Tibial nerve (tissue), 4 donors: Measurements from ENCODE around the gene KIF1C. TPM values are rescaled to one million over a fixed set of nuclear protein-coding genes. Genes with fewer than 3 reads are reported as not detected.
"Not testable (repeated sequence)": the region's sequence is repeated elsewhere in the genome, so short reads cannot be mapped to it uniquely, and the experiment has no call there.

Experiments used
- DNase-seq, 2 donors: peaks; one replicate each; pipeline ENCODE4 v3.0.0-alpha.2; 2019; ENCODE audit warnings: low spot score in 2 of 2
- H3K27ac ChIP-seq, 4 donors: fragments of 200-600 bp; sonication (generic) in 3 of 4; one replicate each; pipeline ENCODE4 v1.5.1; 2017 to 2019; ENCODE audit warnings: mild to moderate bottlenecking in 1 of 4
- H3K27me3 ChIP-seq, 2 donors: fragments of 200-600 bp; sonication (generic) in 1 of 2; one replicate each; pipeline versions ENCODE4 v1.5.1 to v1.6.0; 2017 to 2019
- H3K36me3 ChIP-seq, 3 donors: fragments of 200-600 bp; sonication (generic); one replicate each; pipeline ENCODE4 v1.5.1; 2018 to 2019
- H3K4me1 ChIP-seq, 4 donors: fragments of 200-600 bp; sonication (generic) in 3 of 4; one replicate each; pipeline ENCODE4 v1.5.1; 2017 to 2019
- H3K4me3 ChIP-seq, 4 donors: fragments of 200-600 bp; sonication (generic) in 3 of 4; one replicate each; pipeline ENCODE4 v1.5.1; 2017 to 2019; ENCODE audit warnings: mild to moderate bottlenecking in 1 of 4, moderate library complexity in 1 of 4
- H3K9me3 ChIP-seq, 4 donors: fragments of 200-600 bp; sonication (generic) in 3 of 4; one replicate each; pipeline ENCODE4 v1.5.1; 2017 to 2019
- EP300 ChIP-seq, 2 donors: sonication (generic); formaldehyde crosslinking; IDR thresholded peaks; one replicate each; pipeline ENCODE4 v1.6.1; 2017; ENCODE audit warnings: antibody characterized with exemption in 2 of 2, mild to moderate bottlenecking in 1 of 2
- POLR2A ChIP-seq, 2 donors: fragments of 450-650 bp; IDR thresholded peaks; one replicate each; pipeline ENCODE4 v1.6.1; 2017; ENCODE audit warnings: antibody characterized with exemption in 2 of 2, mild to moderate bottlenecking in 2 of 2, moderate library complexity in 2 of 2
- WGBS, 2 donors: methylation state at CpG; one replicate each; pipeline ENCODE4 v1.1.5; 2018; 5-methylcytosine and 5-hydroxymethylcytosine counted together
- total RNA-seq, 4 donors: library from RNA; depleted of rRNA; stranded (reverse); fragments of >200 nt; gene quantifications; one replicate each; pipeline ENCODE4 v1.1.0, GENCODE V29; 2016
- TF ChIP-seq, protein P1 (sequence below), 5 experiments: fragments of 200-600 bp in 3 of 5; fragments of 450-650 bp in 2 of 5; sonication (generic) in 3 of 5; IDR thresholded peaks; one replicate each; pipeline ENCODE4 v1.5.1; 2016 to 2019; ENCODE audit warnings: antibody characterized with exemption in 5 of 5, mild to moderate bottlenecking in 3 of 5, moderate library complexity in 2 of 5

The KIF1C gene
- total RNA-seq, 4 donors from 2014 or later, result 78.0 to 89.7 (median 79.6) TPM

DNA sequence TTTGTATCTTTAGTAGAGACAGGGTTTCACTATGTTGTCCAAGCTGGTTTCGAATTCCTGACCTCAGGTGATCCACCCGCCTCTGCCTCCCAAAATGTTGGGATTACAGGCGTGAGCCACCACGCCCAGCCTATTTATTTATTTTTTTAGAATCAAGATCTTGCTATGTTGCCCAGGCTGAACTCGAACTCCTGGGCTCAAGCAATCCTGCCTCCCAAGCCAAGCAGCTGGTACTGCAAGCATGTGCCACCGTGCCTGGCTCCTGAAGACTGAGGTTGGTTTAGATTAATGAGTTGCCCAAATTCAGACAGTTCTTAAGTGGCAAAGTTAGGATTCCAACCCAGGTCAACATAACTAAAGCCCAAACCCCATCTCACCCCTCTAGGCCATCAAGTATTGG lies 29.5 kb downstream of the KIF1C start:
- no peak for DNase-seq
- peaks cover 0 to 8% (median 6%) of the 10 kb centered on the region in 4 donors for H3K4me1 ChIP-seq
- no peaks in the 10 kb centered on the region for H3K27me3 ChIP-seq
- WGBS, 2 donors, result 86 to 88% methylated on average over 6 of the region's 6 CpGs
- TF ChIP-seq, protein P1, sequence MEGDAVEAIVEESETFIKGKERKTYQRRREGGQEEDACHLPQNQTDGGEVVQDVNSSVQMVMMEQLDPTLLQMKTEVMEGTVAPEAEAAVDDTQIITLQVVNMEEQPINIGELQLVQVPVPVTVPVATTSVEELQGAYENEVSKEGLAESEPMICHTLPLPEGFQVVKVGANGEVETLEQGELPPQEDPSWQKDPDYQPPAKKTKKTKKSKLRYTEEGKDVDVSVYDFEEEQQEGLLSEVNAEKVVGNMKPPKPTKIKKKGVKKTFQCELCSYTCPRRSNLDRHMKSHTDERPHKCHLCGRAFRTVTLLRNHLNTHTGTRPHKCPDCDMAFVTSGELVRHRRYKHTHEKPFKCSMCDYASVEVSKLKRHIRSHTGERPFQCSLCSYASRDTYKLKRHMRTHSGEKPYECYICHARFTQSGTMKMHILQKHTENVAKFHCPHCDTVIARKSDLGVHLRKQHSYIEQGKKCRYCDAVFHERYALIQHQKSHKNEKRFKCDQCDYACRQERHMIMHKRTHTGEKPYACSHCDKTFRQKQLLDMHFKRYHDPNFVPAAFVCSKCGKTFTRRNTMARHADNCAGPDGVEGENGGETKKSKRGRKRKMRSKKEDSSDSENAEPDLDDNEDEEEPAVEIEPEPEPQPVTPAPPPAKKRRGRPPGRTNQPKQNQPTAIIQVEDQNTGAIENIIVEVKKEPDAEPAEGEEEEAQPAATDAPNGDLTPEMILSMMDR (IDR thresholded peaks at IDR 0.05), result no peak
- TF ChIP-seq EP300 (IDR thresholded peaks at IDR 0.05), result no peak
- no peak for TF ChIP-seq POLR2A (IDR thresholded peaks at IDR 0.05)
- no peak overlapping the region for H3K4me3 ChIP-seq
- peaks cover 0 to 24% (median 5%) of the 10 kb centered on the region in 3 donors for H3K36me3 ChIP-seq
- H3K9me3 ChIP-seq, result no peaks in the 10 kb centered on the region
- H3K27ac ChIP-seq, result no peak overlapping the region

DNA sequence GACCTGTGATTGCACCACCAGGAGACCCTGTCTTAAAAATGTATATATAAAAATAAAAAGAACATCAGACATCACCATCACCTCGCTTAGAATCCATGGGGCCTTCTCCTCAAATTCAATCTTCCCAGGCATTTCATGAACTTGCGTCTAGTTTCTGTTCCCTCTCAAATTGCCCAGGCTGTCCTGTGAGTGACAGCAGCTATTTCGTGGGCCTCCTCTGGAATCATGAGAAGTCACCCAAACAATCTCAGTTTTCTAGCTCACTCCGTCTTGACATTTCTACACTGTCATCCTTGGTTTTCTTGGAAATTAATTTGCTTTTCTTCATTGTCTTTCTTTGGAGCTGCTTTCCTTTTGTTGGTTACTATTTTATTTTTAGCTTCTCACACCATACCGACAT lies 30.2 kb downstream of the KIF1C start:
- no peak for DNase-seq
- no peak for TF ChIP-seq POLR2A (IDR thresholded peaks at IDR 0.05)
- TF ChIP-seq EP300 (IDR thresholded peaks at IDR 0.05), result no peak
- TF ChIP-seq, protein P1 (IDR thresholded peaks at IDR 0.05), result no peak
- 60 to 70% methylated on average over 5 of the region's 5 CpGs for WGBS, 2 donors
- no peak overlapping the region for H3K4me3 ChIP-seq
- no peak overlapping the region for H3K27ac ChIP-seq
- H3K27me3 ChIP-seq, result no peaks in the 10 kb centered on the region
- peaks cover 0 to 8% (median 6%) of the 10 kb centered on the region in 4 donors for H3K4me1 ChIP-seq
- H3K36me3 ChIP-seq, result peaks cover 0 to 18% (median 5%) of the 10 kb centered on the region in 3 donors
- H3K9me3 ChIP-seq, result no peaks in the 10 kb centered on the region

GRCh38 chr17:5030168-5030567 lies 32.4 kb downstream of the KIF1C start:
- H3K9me3 ChIP-seq, DNase-seq, H3K36me3 ChIP-seq, H3K27ac ChIP-seq, H3K4me3 ChIP-seq: not testable (repeated sequence)
- Histone ChIP-seq H3K27me3 (peaks cover 0 to 12% of the 10 kb centered on the region in 2 donors), H3K4me1 (peaks cover 0 to 10% (median 7%) of the 10 kb centered on the region in 4 donors)
- WGBS, 2 donors, result 90 to 92% methylated on average over 2 of the region's 2 CpGs

DNA sequence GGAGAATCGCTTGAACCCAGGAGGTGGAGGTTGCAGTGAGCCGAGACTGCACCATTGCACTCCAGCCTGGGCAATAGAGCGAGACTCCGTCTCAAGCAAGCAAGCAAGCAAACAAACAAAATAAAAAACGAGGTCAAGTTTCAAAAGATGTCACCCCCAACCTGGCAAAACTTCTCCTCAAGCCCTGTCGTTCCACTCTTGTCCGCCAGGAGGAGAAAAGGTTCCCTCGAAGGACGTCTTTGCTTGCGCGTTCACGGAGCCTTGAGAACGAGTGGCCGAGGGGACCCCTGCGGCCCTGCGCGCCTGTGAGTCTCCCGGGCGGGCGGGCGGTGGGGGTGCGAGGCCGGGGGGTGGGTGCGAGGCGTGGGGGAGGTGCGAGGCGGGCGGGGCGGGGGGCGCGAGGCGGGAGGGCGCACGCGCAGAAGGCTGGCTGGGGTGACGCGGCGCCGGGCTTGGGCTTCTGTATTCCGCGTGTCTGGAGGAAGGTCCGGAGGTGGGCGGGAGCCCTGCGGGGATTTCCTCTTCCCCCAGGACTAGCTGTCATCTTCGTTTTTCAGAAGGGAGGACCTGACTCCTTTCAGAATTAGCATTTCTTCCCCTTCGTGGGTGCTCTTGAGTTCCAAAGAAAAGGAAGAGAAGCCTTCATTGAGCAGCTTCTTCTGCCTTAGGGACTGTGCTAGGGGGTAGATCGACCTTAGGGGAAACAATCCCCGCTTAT lies 33.8 kb downstream of the KIF1C start:
- WGBS, 2 donors, result 4 to 5% methylated on average over 32 to 36 of the region's 48 CpGs
- Histone ChIP-seq H3K27me3 (peaks cover 0 to 22% of the 10 kb centered on the region in 2 donors), H3K4me3 (peak overlapping the region; percentile 35 to 60 (median 40)), H3K36me3 (no peaks in the 10 kb centered on the region), H3K4me1 (peaks cover 0 to 14% (median 9%) of the 10 kb centered on the region in 4 donors), H3K9me3 (no peaks in the 10 kb centered on the region), H3K27ac (peak overlapping the region in 3 of 4 donors; percentile 16 to 63 (median 21))
- DNase-seq, result peak; percentile 53 to 82
- TF ChIP-seq EP300 (IDR thresholded peaks at IDR 0.05), result peak in 1 of 2 donors; percentile 4
- TF ChIP-seq POLR2A (IDR thresholded peaks at IDR 0.05), result no peak
- TF ChIP-seq, protein P1 (IDR thresholded peaks at IDR 0.05), result peak; percentile 70 to 89 (median 84)

DNA sequence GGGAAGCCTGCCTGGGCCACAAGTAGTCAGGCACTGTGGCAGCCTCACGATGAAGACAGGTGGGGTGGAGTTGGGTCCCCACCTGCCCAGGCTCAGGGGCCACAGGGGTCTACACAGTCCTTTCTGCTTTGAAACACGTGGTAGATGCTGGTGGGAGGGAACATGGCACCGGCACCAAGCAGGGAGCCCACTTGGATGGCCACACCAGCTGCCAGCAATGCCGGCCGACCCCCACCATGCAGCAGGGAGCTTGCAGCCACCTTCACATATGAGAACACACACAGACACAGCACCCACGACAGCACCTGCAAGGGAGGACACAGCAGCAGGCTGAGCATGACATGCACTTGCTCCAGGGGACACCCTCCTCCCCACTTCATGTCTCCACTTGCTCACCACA lies 35.1 kb downstream of the KIF1C start:
- H3K4me1 ChIP-seq, result peaks cover 0 to 14% (median 9%) of the 10 kb centered on the region in 4 donors
- peaks cover 0 to 22% of the 10 kb centered on the region in 2 donors for H3K27me3 ChIP-seq
- H3K4me3 ChIP-seq, result no peak overlapping the region
- 78 to 87% methylated on average over 4 to 6 of the region's 6 CpGs for WGBS, 2 donors
- no peaks in the 10 kb centered on the region for H3K9me3 ChIP-seq
- H3K27ac ChIP-seq, result no peak overlapping the region
- no peak for DNase-seq
- TF ChIP-seq EP300 (IDR thresholded peaks at IDR 0.05) (no peak), POLR2A (IDR thresholded peaks at IDR 0.05) (no peak)
- no peaks in the 10 kb centered on the region for H3K36me3 ChIP-seq

DNA sequence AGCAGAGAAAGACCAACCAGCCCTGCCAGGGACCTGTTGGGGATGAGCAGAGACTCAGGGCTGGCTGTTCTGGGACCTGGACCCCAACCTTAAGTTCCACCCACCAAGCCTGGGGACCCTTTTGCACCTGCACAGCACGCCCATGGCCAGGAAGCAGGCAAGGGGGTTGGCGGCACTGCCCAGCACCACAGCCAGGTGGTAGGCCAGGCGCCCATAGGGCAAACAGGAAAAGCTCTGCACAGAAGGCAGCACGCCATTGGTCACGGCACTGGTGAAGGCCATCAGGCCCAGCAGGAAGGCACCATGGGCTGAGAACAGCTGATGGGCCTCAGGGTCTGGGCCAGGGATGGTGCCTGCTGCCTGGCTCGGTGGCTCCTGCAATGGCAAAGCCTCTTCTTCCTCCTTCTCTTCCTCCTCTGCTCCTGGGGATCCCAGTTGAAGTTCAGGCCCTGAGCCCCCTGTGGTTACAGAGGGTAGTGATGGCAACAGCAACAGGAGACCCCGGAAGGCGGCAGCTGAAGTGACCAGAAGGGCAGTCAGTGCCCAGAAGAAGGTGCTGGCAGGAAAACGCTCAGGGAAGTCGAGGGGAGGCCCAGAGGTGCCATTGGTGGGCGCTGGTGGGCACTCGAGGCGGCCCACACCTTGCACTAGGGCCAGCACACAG lies 35.7 kb downstream of the KIF1C start:
- DNase-seq, result no peak
- no peaks in the 10 kb centered on the region for H3K36me3 ChIP-seq
- no peak overlapping the region for H3K27ac ChIP-seq
- whole genome bisulfite sequencing, 2 donors, result 83 to 84% methylated on average over 13 of the region's 13 CpGs
- TF ChIP-seq, protein P1 (IDR thresholded peaks at IDR 0.05), result no peak
- TF ChIP-seq EP300 (IDR thresholded peaks at IDR 0.05), result no peak
- TF ChIP-seq POLR2A (IDR thresholded peaks at IDR 0.05), result no peak
- H3K9me3 ChIP-seq, result no peaks in the 10 kb centered on the region
- peaks cover 0 to 22% of the 10 kb centered on the region in 2 donors for H3K27me3 ChIP-seq
- no peak overlapping the region for H3K4me3 ChIP-seq
- peaks cover 0 to 14% (median 9%) of the 10 kb centered on the region in 4 donors for H3K4me1 ChIP-seq
